ENCODE measurements around the gene BNC2.

The BNC2 gene

GRCh38 chr9:16732546-16732945, 137.9 kb downstream of the BNC2 start:
- H3K36me3 ChIP-seq (ENCODE audit: insufficient read depth, low read length): no peaks in the 10 kb centered on the region
- no peaks in the 10 kb centered on the region for H3K4me1 ChIP-seq (ENCODE audit: insufficient read depth, low read length, severe bottlenecking)
- H2AFZ ChIP-seq (ENCODE audit: low read length): no peak overlapping the region
- no peak overlapping the region for H3K27ac ChIP-seq (ENCODE audit: low read depth, low read length, poor library complexity, severe bottlenecking)
- H3K27me3 ChIP-seq (ENCODE audit: insufficient read depth, low read length): no peaks in the 10 kb centered on the region
- H3K9ac ChIP-seq (ENCODE audit: low read length): no peak overlapping the region
- no peaks in the 10 kb centered on the region for H3K79me2 ChIP-seq (ENCODE audit: insufficient read depth, low read length)
- no peaks in the 10 kb centered on the region for H3K9me3 ChIP-seq (ENCODE audit: low read length)
- TF ChIP-seq, protein P1, sequence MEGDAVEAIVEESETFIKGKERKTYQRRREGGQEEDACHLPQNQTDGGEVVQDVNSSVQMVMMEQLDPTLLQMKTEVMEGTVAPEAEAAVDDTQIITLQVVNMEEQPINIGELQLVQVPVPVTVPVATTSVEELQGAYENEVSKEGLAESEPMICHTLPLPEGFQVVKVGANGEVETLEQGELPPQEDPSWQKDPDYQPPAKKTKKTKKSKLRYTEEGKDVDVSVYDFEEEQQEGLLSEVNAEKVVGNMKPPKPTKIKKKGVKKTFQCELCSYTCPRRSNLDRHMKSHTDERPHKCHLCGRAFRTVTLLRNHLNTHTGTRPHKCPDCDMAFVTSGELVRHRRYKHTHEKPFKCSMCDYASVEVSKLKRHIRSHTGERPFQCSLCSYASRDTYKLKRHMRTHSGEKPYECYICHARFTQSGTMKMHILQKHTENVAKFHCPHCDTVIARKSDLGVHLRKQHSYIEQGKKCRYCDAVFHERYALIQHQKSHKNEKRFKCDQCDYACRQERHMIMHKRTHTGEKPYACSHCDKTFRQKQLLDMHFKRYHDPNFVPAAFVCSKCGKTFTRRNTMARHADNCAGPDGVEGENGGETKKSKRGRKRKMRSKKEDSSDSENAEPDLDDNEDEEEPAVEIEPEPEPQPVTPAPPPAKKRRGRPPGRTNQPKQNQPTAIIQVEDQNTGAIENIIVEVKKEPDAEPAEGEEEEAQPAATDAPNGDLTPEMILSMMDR (IDR thresholded peaks at IDR 0.05; ENCODE audit: low read length): no peak
- no peak for TF ChIP-seq EZH2 (IDR thresholded peaks at IDR 0.05; ENCODE audit: borderline replicate concordance, low read length)
- no peaks in the 10 kb centered on the region for H4K20me1 ChIP-seq (ENCODE audit: insufficient read depth, low read length)
- H3K4me3 ChIP-seq (ENCODE audit: low read depth, low read length, poor library complexity, severe bottlenecking): no peak overlapping the region
- no peak overlapping the region for H3K4me2 ChIP-seq (ENCODE audit: low read length)
- no peaks in the 10 kb centered on the region for H3F3A ChIP-seq (ENCODE audit: insufficient read depth, low read length)
- no peaks in the 10 kb centered on the region for H3K9me2 ChIP-seq (ENCODE audit: low read depth, low read length)

- H4K20me1 ChIP-seq (ENCODE audit: insufficient read depth, low read length): no peaks in the 10 kb centered on the region
- TF ChIP-seq, protein P1 (IDR thresholded peaks at IDR 0.05; ENCODE audit: low read length): no peak
- TF ChIP-seq EZH2 (IDR thresholded peaks at IDR 0.05; ENCODE audit: borderline replicate concordance, low read length): no peak
- H3K9ac ChIP-seq (ENCODE audit: low read length): no peak overlapping the region
- H3K9me2 ChIP-seq (ENCODE audit: low read depth, low read length): no peaks in the 10 kb centered on the region
- H3K27me3 ChIP-seq (ENCODE audit: insufficient read depth, low read length): no peaks in the 10 kb centered on the region
- no peaks in the 10 kb centered on the region for H3K36me3 ChIP-seq (ENCODE audit: insufficient read depth, low read length)
- no peaks in the 10 kb centered on the region for H3K9me3 ChIP-seq (ENCODE audit: low read length)
- no peak overlapping the region for H3K4me3 ChIP-seq (ENCODE audit: low read depth, low read length, poor library complexity, severe bottlenecking)
- no peak overlapping the region for H3K27ac ChIP-seq (ENCODE audit: low read depth, low read length, poor library complexity, severe bottlenecking)
- no peaks in the 10 kb centered on the region for H3K4me1 ChIP-seq (ENCODE audit: insufficient read depth, low read length, severe bottlenecking)
- H3F3A ChIP-seq (ENCODE audit: insufficient read depth, low read length): no peaks in the 10 kb centered on the region
- no peaks in the 10 kb centered on the region for H3K79me2 ChIP-seq (ENCODE audit: insufficient read depth, low read length)
- no peak overlapping the region for H2AFZ ChIP-seq (ENCODE audit: low read length)
- H3K4me2 ChIP-seq (ENCODE audit: low read length): no peak overlapping the region
Observed at GRCh38 chr9:16730162-16730561, 140.3 kb downstream of the BNC2 start.

DNA sequence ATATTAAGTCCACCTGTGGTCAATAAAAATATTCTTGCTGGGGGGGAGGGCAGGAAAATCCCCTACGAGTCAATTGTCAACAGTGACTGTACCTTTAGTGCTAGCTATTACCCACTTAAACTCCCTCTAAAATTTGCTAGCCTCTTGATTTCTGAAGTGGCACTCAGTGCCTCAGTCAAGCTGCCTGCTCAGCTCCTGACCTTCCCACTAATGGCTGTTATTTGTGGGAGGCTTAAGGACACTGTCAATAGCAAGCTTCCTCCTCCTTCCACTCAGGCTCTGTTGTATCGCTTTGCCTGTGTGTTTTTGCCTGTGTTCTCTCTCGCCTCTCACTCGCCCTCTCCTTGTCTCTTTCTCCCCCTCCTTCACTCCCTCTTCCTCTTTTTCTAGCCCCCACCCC, 140.8 kb downstream of the BNC2 start:
- no peak overlapping the region for H3K27ac ChIP-seq (ENCODE audit: low read depth, low read length, poor library complexity, severe bottlenecking)
- H3K9ac ChIP-seq (ENCODE audit: low read length): no peak overlapping the region

More for the DNA sequence above, 140.8 kb downstream of the BNC2 start:
- Histone ChIP-seq H3K9me2 (ENCODE audit: low read depth, low read length) (no peaks in the 10 kb centered on the region), H3K4me1 (ENCODE audit: insufficient read depth, low read length, severe bottlenecking) (no peaks in the 10 kb centered on the region), H3K4me2 (ENCODE audit: low read length) (no peak overlapping the region), H3K79me2 (ENCODE audit: insufficient read depth, low read length) (no peaks in the 10 kb centered on the region), H2AFZ (ENCODE audit: low read length) (no peak overlapping the region), H3K36me3 (ENCODE audit: insufficient read depth, low read length) (no peaks in the 10 kb centered on the region), H3K9me3 (ENCODE audit: low read length) (no peaks in the 10 kb centered on the region), H3K4me3 (ENCODE audit: low read depth, low read length, poor library complexity, severe bottlenecking) (no peak overlapping the region), H4K20me1 (ENCODE audit: insufficient read depth, low read length) (no peaks in the 10 kb centered on the region), H3K27me3 (ENCODE audit: insufficient read depth, low read length) (no peaks in the 10 kb centered on the region), H3F3A (ENCODE audit: insufficient read depth, low read length) (no peaks in the 10 kb centered on the region)
- no peak for TF ChIP-seq EZH2 (IDR thresholded peaks at IDR 0.05; ENCODE audit: borderline replicate concordance, low read length)
- TF ChIP-seq, protein P1 (IDR thresholded peaks at IDR 0.05; ENCODE audit: low read length): no peak
